ENCODE measurements around the gene OMG.
"Not testable (repeated sequence)": the region's sequence is repeated elsewhere in the genome, so short reads cannot be mapped to it uniquely, and the experiment has no call there.

OMG gene

DNA sequence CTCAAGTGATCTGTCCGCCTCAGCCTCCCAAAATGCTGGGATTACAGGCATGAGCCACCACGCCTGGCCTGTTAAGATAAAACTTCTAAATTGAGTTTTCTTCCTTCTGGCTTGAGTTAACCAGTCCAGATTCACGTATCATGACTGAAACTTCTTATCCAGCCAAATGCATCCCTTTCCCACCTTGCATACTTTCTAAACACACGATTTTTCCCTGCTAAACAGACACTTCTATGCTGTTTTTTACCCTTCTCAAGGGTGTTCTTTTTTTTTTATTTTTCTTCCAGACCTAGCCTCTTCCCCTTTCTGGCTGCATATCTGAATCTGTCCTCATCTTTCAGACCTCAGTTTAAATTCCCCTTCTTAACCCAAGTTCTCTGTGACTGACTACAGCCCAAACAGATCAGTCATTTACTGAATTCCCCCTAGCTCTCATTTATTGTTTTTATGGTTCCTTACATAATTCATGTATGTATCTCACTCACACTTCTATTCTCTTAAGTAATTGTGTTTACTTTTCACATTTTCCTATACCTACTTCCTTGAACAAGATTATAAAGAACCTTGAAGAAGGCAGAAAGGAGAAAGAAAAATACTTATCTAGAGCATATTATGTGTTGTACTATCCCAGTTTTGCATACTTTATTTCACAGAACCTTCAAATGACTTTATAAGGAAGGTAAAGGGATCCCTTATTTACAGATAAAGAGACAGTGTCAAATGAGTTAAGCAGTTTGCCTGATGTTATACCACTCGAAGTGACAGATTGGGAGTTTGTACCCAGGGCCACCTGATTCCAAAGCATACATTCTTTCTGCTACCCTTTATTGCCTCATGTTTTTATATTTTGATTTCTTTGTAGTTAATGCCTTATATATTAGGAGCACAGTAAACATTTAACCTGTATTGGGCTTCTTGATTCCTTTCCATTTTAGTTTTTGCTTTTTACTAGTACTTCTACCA is 11.6 kb upstream of the OMG start:
- no peak for DNase-seq (ENCODE audit: low read depth)

GRCh38 chr17:31307640-31308039 is 10.6 kb upstream of the OMG start:
- no peak for DNase-seq (ENCODE audit: low read depth)

DNA sequence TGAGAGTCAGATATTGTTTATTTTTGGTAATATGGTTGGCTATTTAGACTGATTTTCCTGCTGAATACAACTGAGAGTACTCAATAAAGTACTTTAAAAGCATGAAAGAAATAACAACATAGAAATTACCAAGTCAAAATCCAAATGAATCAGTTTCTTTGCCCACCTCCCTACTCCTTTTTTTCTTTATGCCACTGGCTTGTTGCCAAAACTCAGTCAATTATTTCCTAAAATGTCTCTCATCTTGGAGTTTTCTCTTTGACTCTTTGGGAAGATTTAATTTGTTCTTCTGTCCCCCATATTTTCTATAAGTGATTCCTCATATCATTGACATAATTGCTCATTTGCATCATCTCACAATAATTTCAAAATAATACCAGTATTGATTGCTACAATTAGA is 2.6 kb upstream of the OMG start:
- DNase-seq (ENCODE audit: low read depth) = no peak

- DNase-seq (ENCODE audit: low read depth) = no peak
Measured at GRCh38 chr17:31296142-31296541, 897 bp downstream of the OMG start.

GRCh38 chr17:31295489-31295871 is 1.6 kb downstream of the OMG start:
- DNase-seq (ENCODE audit: low read depth) = no peak

DNA sequence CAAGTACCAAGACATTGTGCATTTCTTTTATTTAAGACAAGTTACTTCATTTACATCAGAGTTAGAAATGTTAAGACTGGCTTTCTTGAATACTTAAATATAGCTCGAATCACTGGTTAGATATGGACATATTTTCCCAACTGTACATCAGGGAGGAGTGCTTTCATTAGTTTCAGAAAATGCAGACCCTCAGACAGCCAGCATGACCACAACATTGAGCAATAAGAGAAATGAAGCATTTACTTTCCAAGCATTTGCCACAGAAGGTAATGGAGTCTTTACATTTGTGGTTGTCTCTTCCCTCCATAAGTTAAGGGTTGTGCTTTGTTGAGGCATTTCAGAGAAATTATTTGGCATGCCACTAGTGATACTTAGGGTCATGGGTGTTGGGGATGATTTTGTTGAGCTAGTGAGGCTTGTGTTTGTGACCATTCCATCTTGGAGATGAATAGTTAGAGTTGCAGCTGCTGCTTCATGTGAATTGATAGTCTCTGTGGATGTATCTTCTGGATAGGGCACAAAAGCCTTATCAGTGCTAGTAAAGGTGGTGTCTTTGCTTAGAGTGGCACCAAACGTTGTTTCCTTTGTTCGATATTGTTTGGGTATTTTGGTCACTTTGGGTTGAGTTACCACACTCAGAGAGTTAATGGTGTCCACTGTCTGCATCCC is 2.1 kb downstream of the OMG start:
- no peak for DNase-seq (ENCODE audit: low read depth)

GRCh38 chr17:31294231-31294630 is 2.8 kb downstream of the OMG start:
- no peak for DNase-seq (ENCODE audit: low read depth)

- no peak for DNase-seq (ENCODE audit: low read depth)
Measured at GRCh38 chr17:31293581-31293980, 3.5 kb downstream of the OMG start.

DNA sequence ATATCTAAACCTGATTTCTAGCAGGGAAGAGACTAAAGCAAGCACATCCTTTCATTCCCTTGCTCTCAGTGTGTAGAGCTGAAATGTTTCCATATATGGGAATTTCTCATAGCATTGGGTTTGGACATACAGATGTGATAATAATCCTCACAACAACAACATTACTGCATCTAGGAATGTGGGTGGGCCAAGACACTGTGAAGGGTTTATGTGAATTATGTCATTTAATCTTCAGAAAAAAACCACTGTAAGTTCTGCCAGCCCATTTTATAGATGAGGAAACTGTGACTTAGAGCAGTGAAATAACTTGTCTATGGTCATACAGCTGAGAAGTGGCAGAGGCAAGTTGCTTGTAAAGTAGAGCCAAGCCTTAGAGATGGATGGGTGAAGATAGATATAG is 5.2 kb downstream of the OMG start:
- no peak for DNase-seq (ENCODE audit: low read depth)

GRCh38 chr17:31289790-31290189 is 7.2 kb downstream of the OMG start:
- DNase-seq (ENCODE audit: low read depth) = no peak

DNA sequence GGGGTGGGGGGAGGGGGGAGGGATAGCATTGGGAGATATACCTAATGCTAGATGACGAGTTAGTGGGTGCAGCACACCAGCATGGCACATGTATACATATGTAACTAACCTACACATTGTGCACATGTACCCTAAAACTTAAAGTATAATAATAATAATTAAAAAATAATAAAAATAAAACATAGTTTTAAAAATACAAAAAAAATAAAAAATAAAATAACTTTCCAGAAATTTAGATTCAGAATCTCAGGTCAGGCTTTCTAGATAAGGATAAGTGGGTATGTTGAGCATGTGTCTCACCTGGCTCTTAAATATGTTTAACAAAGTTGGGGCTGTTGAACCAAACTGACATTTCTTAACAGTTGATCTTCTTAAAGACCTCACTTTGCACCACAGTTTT is 9.1 kb downstream of the OMG start:
- not testable (repeated sequence) for DNase-seq (ENCODE audit: low read depth)

DNA sequence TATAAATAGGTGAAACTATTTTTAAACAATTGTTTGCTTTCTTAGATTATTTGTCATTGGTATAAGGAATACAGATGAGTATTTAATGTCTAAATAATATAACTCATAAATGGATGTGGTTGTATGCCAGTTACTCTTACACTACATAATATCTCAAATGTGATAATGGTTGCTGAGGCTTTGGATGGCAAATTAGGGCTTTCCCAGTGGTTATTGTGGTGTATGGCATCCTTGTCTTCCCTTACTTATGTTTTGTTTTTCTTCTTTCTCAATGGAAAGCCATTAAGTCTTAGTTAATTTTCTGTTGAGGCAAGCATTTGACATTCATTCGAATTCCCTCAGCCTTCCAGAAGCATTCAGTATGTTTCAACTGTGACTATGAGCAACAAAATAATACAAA is 10.5 kb downstream of the OMG start:
- DNase-seq (ENCODE audit: low read depth) = no peak

DNA sequence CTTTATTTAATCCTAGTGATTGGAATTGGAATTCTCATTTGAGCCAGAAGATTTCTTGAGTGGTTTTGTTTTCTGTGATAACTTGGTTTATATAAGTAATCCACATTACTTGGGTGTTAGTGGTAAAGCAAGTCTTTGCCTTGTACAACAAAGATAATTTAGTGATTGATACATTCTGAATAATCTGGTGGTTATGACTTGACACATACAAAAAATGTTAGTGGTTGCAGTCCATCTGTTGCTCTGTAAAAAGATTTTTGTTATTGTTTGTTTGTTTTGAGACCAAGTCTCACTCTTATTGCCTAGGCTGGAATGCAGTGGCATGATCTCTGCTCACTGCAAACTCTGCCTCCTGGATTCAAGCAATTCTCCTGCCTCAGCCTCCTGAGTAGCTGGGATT is 13.2 kb downstream of the OMG start:
- DNase-seq (ENCODE audit: low read depth) = no peak

DNA sequence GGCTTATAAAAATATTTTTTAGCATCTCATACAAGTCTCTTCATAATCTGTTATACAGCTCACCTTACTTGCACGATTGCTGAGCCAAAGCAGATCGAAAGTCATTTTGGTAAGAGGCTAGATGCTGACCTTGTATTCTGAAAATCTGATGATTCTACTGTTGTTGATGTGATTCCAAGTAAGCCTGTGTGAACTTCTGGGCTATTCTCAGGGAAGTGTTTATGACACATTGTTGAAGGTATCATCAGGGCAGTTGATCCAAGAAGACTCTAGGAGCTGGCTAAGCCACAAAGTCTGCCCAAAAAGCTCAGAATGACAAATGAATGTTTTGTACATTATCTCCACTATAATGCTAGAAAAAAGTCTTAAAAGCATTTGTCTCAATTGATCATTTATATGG is 16.0 kb downstream of the OMG start:
- no peak for DNase-seq (ENCODE audit: low read depth)

GRCh38 chr17:31279401-31279800 is 17.6 kb downstream of the OMG start:
- DNase-seq (ENCODE audit: low read depth) = no peak

DNA sequence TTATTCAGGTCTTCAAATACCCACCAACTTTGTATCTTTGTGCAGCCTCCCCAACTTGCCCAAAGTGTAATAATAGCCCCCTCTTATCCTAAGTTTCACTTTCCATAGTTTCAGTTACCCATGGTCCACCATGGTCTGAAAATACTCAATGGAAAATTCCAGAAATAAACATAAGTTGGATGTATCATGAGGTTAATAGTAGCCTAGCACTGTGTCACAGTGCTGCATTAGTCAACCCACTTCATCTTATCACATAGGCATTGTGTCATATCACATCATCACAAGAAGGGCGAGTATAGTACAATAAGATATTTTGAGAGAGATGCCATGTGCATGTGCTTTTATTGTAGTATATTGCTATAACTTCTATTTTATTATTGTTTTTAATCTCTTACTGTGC is 21.9 kb downstream of the OMG start:
- DNase-seq (ENCODE audit: low read depth) = no peak

DNA sequence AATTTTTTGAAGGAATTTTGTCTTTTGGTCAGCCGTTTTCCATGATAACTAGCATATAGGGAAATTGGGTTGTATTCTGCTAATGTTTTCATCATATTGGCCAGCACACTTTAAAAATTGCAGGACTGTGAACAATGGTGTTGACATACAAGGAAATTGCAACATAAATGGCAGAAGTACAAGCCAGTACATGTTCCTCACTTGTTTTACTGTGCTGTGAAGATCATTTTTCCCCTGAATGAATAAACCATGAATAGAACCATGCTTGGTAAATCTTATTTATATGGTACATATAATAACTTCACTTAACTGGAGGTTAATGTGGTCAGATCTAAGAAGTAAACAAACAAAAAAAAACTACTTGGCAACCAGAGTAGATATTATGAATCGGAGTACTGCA is 22.8 kb downstream of the OMG start:
- DNase-seq (ENCODE audit: low read depth) = no peak

- DNase-seq (ENCODE audit: low read depth) = no peak
Measured at GRCh38 chr17:31273516-31273915, 23.5 kb downstream of the OMG start.

GRCh38 chr17:31272803-31273202 is 24.2 kb downstream of the OMG start:
- DNase-seq (ENCODE audit: low read depth) = no peak

DNA sequence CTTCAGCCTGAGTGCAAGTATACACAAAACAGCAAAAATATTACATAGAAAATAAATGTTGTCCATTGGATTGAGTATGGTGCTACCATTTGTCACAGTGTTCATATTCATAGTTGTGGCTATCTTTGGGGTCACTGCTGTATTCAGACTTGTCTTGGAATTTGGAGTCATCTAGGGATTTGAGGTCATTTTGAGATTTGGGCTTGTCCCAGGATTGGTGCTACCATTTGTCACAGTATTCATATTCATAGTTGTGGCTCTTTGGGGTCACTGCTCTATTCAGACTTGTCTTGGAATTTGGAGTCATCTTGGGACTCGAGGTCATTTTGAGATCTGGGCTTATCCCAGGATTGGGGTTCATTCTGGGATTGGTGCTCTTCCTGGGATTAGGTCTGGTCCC is 24.8 kb downstream of the OMG start:
- no peak for DNase-seq (ENCODE audit: low read depth)

GRCh38 chr17:31269578-31269983 is 27.5 kb downstream of the OMG start:
- no peak for DNase-seq (ENCODE audit: low read depth)

GRCh38 chr17:31269036-31269577 is 27.9 kb downstream of the OMG start:
- DNase-seq (ENCODE audit: low read depth) = no peak

DNA sequence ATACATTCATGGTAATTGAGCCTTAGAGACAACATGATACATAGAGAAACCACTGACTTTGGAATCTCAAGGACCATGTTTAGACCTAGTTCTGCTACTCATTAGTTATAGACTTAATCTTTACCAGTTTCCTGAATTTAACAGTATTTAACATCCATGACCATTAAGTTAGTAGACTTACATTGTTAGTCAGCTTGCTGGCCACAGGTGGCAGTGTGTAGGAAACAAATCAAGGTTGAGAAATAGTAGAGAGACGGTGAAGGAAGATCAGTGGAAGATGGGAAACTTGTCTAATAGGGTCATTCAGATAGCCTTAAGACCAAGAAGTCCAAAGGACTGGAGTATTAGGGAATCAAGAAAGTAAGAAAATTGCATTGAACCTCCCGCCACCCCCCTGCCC is 31.0 kb downstream of the OMG start:
- no peak for DNase-seq (ENCODE audit: low read depth)

Measured in stimulated activated CD8-positive, alpha-beta memory T cell treated with anti-CD3 and anti-CD28 coated beads, Interleukin-15, amount 100 ng/mL, for 1 hour (primary cell).